Calu3 (cell line): ENCODE measurements around the gene BCAS3. TPM values are rescaled to one million over a fixed set of nuclear protein-coding genes. Genes with fewer than 3 reads are reported as not detected.

Experiments used
- BruUV-seq: library from RNA; stranded (reverse); fragments of 400-500 nt; replicated peaks from 2 replicates; lab custom pipeline; 2021; lab: Mats Ljungman, UMichigan
- CTCF ChIA-PET: fragments of 300-600 bp; sonication (Branson Sonifier 250); formaldehyde crosslinking; loops from one replicate; lab custom pipeline; 2022; ENCODE audit warnings: antibody characterized with exemption; lab: Charles Lee
- DNase-seq: peaks from one replicate; pipeline ENCODE4 v3.0.0; 2022
- H3K27ac Mint-ChIP-seq: one replicate; pipeline ENCODE4 v1.8.0; 2022; ENCODE audit warnings: mixed read lengths; ENCODE audit not compliant: unreplicated experiment
- H3K27me3 Mint-ChIP-seq: one replicate; pipeline ENCODE4 v1.8.0; 2022; ENCODE audit warnings: mixed read lengths; ENCODE audit not compliant: unreplicated experiment
- H3K36me3 Mint-ChIP-seq: one replicate; pipeline ENCODE4 v1.8.0; 2022; ENCODE audit warnings: mild to moderate bottlenecking, moderate library complexity, mixed read lengths; ENCODE audit not compliant: insufficient read depth, unreplicated experiment
- H3K4me1 Mint-ChIP-seq: one replicate; pipeline ENCODE4 v1.8.0; 2022; ENCODE audit warnings: mild to moderate bottlenecking, low read depth, mixed read lengths; ENCODE audit not compliant: unreplicated experiment
- H3K4me3 Mint-ChIP-seq: one replicate; pipeline ENCODE4 v1.8.0; 2022; ENCODE audit warnings: mild to moderate bottlenecking, low read depth, moderate library complexity, mixed read lengths; ENCODE audit not compliant: unreplicated experiment
- H3K9me3 Mint-ChIP-seq: one replicate; pipeline ENCODE4 v1.8.0; 2022; ENCODE audit warnings: low read depth, mixed read lengths; ENCODE audit not compliant: unreplicated experiment
- CTCF ChIP-seq: fragments of 200-600 bp; IDR thresholded peaks from one replicate; pipeline ENCODE4 v1.8.0; 2022; ENCODE audit warnings: antibody characterized with exemption; ENCODE audit not compliant: unreplicated experiment
- intact Hi-C: fragments of 100-400 bp; cut with micrococcal nuclease; formaldehyde crosslinking; loops from one replicate; pipeline ENCODE4 v1.10.0; 2022; ENCODE audit not compliant: unreplicated experiment
- total RNA-seq: library from RNA; stranded (reverse); gene quantifications from 2 replicates; pipeline ENCODE4 v1.2.3, GENCODE V29; 2022

BCAS3 gene
- total RNA-seq, 1 experiment from 2014 or later = 10.9 TPM

DNA sequence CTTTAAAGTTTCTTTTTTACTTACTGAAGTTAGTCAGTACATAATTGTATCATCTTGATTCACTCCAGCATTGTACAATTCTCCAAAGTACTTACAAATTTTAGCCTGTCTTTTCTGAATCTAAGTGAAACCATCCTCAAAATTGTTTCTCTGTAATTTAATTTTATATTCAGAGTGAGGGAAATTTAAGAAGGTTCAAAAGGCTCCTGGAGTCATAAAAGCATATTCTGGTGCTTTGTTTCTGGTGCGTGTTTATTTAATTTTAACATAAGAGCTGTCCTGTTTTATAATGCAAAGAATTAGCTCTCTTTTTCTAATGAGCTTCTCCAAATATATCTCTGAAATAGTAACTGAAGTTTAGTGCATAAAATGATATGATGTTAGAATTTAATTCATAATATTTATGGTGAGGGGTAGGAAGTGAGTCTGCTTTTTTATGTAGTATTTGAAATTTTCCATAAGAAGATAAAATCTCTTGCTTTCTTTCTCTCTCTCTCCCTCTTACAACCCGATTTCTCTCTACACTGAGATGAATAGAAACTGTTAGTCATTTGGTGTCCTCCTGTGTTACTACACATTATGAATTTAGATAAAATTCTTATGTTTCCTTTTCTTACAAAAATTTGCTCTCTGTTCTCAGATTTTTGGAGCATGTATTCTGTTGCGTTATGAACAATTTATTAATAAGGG is 339.8 kb downstream of the BCAS3 start:
- DNase-seq = no peak
- CTCF ChIA-PET = no interaction called here
- Mint-ChIP-seq H3K27me3 (no peaks in the 10 kb centered on the region), H3K36me3 (no peaks in the 10 kb centered on the region), H3K4me1 (no peaks in the 10 kb centered on the region), H3K27ac (no peak overlapping the region), H3K9me3 (no peaks in the 10 kb centered on the region), H3K4me3 (no peak overlapping the region)
- intact Hi-C loops = no loop called here
- no TSS peak for BruUV-seq
- TF ChIP-seq CTCF = no peak

DNA sequence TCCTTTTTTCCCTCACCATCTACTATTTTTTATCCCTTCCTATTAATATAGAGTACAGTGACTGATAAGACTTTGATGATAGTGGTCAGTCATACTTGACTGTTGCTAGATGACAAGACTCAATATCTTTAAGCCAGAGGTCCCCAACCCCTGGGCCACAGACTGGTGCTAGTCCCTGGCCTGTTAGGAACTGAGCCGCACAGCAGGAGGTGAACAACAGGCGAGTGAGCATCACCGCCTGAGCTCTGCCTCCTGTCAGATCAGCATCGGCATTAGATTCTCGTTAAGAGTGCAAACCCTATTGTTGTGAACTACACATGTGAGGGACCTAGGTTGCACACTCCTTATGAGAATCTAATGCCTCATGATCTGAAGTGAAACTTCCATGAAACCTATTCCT is 341.3 kb downstream of the BCAS3 start:
- Mint-ChIP-seq H3K36me3 (no peaks in the 10 kb centered on the region), H3K4me1 (no peaks in the 10 kb centered on the region), H3K9me3 (no peaks in the 10 kb centered on the region), H3K4me3 (no peak overlapping the region), H3K27me3 (no peaks in the 10 kb centered on the region), H3K27ac (no peak overlapping the region)
- no peak for DNase-seq
- intact Hi-C loops = no loop called here
- no TSS peak for BruUV-seq
- TF ChIP-seq CTCF = no peak
- CTCF ChIA-PET = no interaction called here

DNA sequence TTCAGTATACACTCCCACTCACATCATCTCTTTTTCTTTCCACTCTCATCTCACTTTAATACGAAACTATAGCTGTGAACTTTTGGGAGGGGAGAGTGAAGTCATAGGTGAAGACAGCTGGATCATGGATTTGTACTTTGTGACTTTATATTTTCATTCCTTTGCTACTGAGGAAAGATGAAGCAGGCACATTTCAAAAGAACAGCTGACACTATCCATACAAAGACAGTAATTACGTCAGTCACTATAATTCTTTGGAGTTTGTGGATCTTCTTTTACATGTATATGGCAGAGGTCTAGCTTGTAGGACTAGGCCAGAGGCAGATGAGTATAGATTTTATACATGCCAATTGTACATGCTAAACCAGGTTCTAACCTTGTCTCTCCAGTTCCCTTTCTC is 346.3 kb downstream of the BCAS3 start:
- no peaks in the 10 kb centered on the region for H3K27me3 Mint-ChIP-seq
- no peak overlapping the region for H3K27ac Mint-ChIP-seq
- H3K4me1 Mint-ChIP-seq = no peaks in the 10 kb centered on the region
- CTCF ChIA-PET = no interaction called here
- intact Hi-C loops = no loop called here
- no TSS peak for BruUV-seq
- DNase-seq = no peak
- H3K36me3 Mint-ChIP-seq = no peaks in the 10 kb centered on the region
- H3K4me3 Mint-ChIP-seq = no peak overlapping the region
- no peak for TF ChIP-seq CTCF
- H3K9me3 Mint-ChIP-seq = no peaks in the 10 kb centered on the region

DNA sequence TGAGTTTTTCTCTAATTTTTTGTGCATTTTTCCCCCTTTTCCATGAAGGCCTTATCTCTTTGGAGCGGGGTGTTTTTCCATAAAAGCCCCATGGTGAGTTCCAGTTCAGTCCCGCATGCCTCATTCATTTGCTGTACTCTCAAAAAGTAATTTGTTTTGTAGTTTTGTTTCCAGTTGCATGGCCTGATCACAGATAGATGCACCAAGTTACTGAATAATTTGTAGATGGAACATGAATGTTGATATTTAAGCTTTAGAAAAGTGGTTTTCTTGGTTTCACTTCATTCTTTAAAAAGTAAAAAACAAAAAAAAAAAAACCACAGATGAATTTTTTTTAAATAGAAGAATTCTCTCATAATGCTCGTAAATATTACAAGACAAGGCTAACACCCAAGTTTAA is 349.2 kb downstream of the BCAS3 start:
- no peak for TF ChIP-seq CTCF
- Mint-ChIP-seq H3K36me3 (no peaks in the 10 kb centered on the region), H3K4me3 (no peak overlapping the region), H3K27me3 (no peaks in the 10 kb centered on the region), H3K9me3 (no peaks in the 10 kb centered on the region), H3K4me1 (no peaks in the 10 kb centered on the region), H3K27ac (no peak overlapping the region)
- CTCF ChIA-PET = no interaction called here
- no peak for DNase-seq
- intact Hi-C loops = no loop called here
- BruUV-seq = no TSS peak
